ENCODE results near the gene PRR13.
"Not testable (repeated sequence)": the region's sequence is repeated elsewhere in the genome, so short reads cannot be mapped to it uniquely, and the experiment has no call there.

PRR13 gene

GRCh38 chr12:53474077-53474476 is 32.5 kb downstream of the PRR13 start:
- DNase-seq: no peak

DNA sequence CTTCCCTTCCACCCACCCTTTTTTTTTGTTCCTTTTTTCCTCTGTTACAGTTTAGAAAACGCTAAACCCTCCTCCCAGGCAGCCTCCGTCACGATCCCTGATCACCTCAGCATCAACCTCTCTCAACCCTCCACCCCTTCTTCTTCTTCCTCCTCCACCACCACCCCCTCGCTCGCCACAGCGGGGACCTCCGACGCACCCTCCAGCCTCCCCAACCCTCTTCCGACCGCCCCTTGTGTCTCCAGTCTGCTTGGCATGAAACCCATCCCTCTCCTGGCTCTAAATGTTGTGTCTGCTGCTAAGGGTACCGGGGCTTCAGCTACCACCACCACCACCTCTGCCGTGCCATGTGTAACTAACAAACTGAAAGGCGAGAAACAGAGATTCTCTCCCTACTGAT is 33.3 kb downstream of the PRR13 start:
- no peak for DNase-seq

GRCh38 chr12:53476769-53477209 is 35.3 kb downstream of the PRR13 start:
- no peak for DNase-seq

DNA sequence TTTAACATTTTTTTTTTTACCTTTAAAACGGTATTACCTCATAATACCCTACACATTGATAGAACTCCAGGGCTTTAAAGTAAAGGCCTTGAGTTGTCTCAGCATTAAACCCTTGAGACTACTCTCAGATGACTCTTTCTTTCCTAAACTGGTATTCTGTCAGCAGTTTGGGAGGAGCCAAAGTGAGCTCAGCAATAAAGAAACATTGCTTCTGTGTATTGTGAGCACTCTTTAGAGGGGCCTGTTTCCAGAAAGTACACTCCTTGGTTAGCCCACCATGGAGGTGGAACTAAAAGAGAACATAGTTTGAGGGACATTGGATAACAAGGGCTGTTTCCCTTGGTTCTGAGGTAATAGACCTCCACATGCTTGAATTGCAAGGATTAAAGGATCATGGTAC is 37.3 kb downstream of the PRR13 start:
- DNase-seq: no peak

GRCh38 chr12:53479331-53479730 is 37.8 kb downstream of the PRR13 start:
- no peak for DNase-seq

GRCh38 chr12:53480491-53481442 is 39.2 kb downstream of the PRR13 start:
- no peak for DNase-seq

DNA sequence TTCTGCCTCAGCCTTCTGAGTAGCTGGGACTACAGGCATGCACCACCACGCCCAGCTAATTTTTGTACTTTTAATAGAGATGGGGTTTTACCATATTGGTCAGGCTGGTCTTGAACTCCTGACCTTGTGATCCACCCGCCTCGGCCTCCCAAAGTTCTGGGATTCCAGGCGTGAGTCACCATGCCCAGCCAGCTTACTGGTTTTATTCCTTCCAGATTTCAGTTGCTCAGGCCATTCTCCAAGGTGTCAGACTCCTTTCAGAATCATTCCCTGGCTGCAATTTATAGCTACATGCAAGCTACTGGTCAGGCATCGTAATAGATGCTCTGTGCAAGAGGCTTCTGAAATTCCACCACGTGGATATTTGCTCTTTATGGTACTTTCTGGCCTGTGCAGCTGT is 39.9 kb downstream of the PRR13 start:
- DNase-seq: not testable (repeated sequence)

DNA sequence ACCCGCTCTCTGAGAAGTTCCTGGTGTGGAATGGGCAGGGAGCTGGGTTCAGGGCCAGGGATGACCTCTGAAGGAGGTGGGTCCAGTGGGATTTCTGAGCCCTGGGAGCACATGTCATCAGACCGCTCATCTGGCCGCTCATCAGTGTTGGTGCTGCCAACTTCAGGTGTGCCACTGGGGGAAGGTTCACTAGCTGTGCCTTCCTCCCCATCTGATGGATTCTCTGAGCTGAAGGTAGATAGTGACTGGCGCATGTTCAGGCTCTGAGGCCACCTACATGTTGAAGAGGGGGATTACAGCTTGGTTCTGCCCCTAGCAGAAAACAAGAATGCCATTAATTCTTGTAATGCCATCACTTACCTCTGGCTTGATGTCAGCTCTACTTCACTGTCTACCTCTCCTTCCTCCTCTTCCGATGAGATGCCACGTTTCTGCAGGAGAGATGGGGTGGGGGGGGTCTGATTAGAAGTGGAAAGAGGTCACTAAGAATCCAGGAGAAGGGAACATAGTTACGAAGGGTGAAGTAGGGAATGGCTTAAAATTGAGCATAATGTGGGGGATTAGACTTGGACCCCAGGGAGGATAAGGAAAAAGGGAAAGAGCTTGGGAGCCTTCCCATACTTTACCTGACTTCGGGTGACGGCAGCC is 40.5 kb downstream of the PRR13 start:
- DNase-seq: no peak

DNA sequence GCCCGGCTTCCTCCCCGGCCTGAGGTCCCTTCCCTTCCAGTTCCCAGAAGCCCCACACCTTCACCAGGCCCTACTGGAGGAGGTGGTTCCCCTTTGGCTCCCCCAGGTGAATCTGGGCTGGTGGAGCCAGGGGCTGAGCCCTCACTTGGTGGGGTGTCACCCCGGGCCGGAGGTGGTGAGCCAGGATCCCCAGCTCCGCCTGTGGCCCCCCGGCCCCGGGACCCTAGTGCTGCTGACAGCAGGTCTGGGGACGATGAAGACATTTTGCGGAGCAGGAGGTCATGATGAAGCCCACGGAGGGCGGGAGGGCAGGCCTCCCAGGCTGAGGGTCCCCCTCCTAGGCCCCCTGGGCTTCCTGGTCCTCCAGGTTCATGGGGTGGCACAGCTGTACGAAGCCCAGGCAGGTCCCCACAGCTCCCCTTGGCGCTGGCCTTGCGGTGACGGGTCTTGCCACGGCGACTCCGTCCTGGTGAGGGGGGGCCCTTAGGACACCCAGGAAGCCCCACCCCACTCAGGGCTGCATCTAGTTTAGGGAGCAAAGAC is 41.2 kb downstream of the PRR13 start:
- DNase-seq: no peak

- no peak for DNase-seq
Observed at GRCh38 chr12:53483225-53483978, 41.9 kb downstream of the PRR13 start.

- no peak for DNase-seq
Observed at GRCh38 chr12:53483979-53484377, 42.4 kb downstream of the PRR13 start.

- no peak for DNase-seq
Observed at GRCh38 chr12:53484686-53485575, 43.4 kb downstream of the PRR13 start.

- no peak for DNase-seq
Observed at GRCh38 chr12:53485955-53486735, 44.6 kb downstream of the PRR13 start.

- no peak for DNase-seq
Observed at GRCh38 chr12:53486736-53487487, 45.4 kb downstream of the PRR13 start.

DNA sequence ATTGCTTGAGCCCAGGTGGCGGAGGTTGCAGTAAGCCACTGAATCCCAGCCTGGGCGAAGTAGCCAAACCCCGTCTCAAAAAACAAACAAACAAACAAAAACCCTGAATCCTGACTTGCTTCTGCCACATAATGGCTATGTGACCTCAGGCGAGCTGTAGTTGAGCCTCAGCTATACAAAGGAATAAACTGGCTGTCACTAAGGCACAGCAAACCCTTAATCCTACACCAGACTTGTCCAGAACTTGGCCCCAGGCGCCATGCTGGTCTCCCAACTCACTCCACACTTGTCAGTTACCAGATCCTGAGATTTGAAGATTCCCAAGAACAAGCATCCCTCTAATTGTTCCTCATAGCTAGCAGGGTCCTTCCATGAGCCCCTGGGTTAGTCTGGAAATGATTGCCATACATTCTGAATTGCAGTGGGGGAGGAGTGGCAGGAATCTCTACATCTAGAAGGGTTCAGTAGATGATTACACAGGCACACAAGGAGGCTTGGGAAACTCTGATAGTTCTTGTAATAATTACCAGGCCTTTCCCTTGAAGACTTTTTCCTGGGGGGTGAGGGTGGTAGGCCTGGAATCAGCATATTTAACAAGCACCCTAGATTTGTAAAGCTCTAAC is 47.8 kb downstream of the PRR13 start:
- no peak for DNase-seq

GRCh38 chr12:53492188-53492587 is 50.7 kb downstream of the PRR13 start:
- no peak for DNase-seq

GRCh38 chr12:53492830-53493609 is 51.5 kb downstream of the PRR13 start:
- DNase-seq: peak; percentile 70

GRCh38 chr12:53493610-53494391 is 52.3 kb downstream of the PRR13 start:
- DNase-seq: no peak
